Ectodermal cell (in vitro differentiated cells): ENCODE data around the gene SNURF. TPM values are rescaled to one million over a fixed set of nuclear protein-coding genes. Genes with fewer than 3 reads are reported as not detected.
"Not testable (repeated sequence)": the region's sequence is repeated elsewhere in the genome, so short reads cannot be mapped to it uniquely, and the experiment has no call there.

ENCODE experiments used
- H3K27ac ChIP-seq: 2 replicates; pipeline ENCODE4 v1.7.0; 2013; ENCODE audit warnings: mild to moderate bottlenecking, low read depth, low read length; ENCODE audit not compliant: insufficient read depth, poor library complexity, severe bottlenecking
- H3K27me3 ChIP-seq: 2 replicates; pipeline ENCODE4 v1.7.0; 2013; ENCODE audit warnings: mild to moderate bottlenecking, low read length; ENCODE audit not compliant: insufficient read depth, control insufficient read depth, poor library complexity, severe bottlenecking
- H3K36me3 ChIP-seq: one replicate; pipeline ENCODE4 v1.7.0; 2013; ENCODE audit warnings: low read length; ENCODE audit not compliant: control insufficient read depth, insufficient read depth
- H3K4me1 ChIP-seq: one replicate; pipeline ENCODE4 v1.7.0; 2013; ENCODE audit warnings: low read length; ENCODE audit not compliant: control insufficient read depth, insufficient read depth
- H3K4me3 ChIP-seq: 2 replicates; pipeline ENCODE4 v1.7.0; 2013; ENCODE audit warnings: low read depth, low read length, control low read depth; ENCODE audit not compliant: insufficient read depth
- H3K9me3 ChIP-seq: 2 replicates; pipeline ENCODE4 v1.7.0; 2013; ENCODE audit warnings: mild to moderate bottlenecking, low read length, moderate library complexity; ENCODE audit not compliant: control insufficient read depth
- WGBS, 2 experiments: methylation state at CpG; one replicate each; pipeline ENCODE4 v1.1.7; 2013; ENCODE audit warnings: missing lambda C conversion rate in 2 of 2; 5-methylcytosine and 5-hydroxymethylcytosine counted together
- polyA plus RNA-seq, 4 experiments: library from polyadenylated mRNA; stranded (reverse); fragments of 50-300 nt; gene quantifications; one replicate each; pipeline ENCODE4 v1.2.3, GENCODE V29; 2013

SNURF gene
- 21.4 TPM for polyA plus RNA-seq (2013, experiment 1 of 4)
- 26.3 TPM for polyA plus RNA-seq (2013, experiment 2 of 4)
- 43.8 TPM for polyA plus RNA-seq (2013, experiment 3 of 4)
- 38.5 TPM for polyA plus RNA-seq (2013, experiment 4 of 4)

DNA sequence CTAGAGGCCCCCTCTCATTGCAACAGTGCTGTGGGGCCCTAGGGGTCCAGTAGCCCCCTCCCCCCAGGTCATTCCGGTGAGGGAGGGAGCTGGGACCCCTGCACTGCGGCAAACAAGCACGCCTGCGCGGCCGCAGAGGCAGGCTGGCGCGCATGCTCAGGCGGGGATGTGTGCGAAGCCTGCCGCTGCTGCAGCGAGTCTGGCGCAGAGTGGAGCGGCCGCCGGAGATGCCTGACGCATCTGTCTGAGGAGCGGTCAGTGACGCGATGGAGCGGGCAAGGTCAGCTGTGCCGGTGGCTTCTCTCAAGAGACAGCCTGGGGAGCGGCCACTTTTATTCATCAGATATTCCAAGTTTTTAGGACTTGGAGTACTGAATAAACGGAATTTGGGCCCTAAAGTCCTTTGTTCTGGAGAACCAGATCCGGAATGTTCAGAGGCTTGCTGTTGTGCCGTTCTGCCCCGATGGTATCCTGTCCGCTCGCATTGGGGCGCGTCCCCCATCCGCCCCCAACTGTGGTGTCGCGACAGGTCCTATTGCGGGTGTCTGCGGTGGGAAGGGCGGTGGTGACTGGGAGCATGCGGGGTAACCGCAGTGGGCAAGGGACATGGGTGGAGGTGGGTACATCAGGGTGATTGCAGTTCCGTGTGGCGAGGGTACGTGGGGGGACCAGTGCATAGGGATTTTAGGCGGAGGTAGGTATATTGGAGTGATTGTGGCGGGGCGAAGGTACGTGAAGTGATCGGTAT, at the start of gene SNURF, which contains the start of gene SNRPN:
Gene SNURF, plus strand, starts transcription at position 205 of the 748 bp plus-strand sequence. Its CDS starts 62 bp downstream, at position 267.
Gene SNRPN, plus strand, starts transcription at position 205 of the 748 bp plus-strand sequence. CDS start 19,467 bp downstream, outside the sequence.
- Histone ChIP-seq H3K4me1 (no peaks in the 10 kb centered on the region), H3K27ac (peak within 1 kb of the TSS; percentile 89), H3K4me3 (peak within 1 kb of the TSS; percentile 74), H3K36me3 (peaks cover 2% of the 10 kb centered on the region), H3K27me3 (no peaks in the 10 kb centered on the region), H3K9me3 (peaks cover 2% of the 10 kb centered on the region)
- WGBS, 2 experiments: 48 to 55% methylated on average over 47 of the region's 47 CpGs

DNA sequence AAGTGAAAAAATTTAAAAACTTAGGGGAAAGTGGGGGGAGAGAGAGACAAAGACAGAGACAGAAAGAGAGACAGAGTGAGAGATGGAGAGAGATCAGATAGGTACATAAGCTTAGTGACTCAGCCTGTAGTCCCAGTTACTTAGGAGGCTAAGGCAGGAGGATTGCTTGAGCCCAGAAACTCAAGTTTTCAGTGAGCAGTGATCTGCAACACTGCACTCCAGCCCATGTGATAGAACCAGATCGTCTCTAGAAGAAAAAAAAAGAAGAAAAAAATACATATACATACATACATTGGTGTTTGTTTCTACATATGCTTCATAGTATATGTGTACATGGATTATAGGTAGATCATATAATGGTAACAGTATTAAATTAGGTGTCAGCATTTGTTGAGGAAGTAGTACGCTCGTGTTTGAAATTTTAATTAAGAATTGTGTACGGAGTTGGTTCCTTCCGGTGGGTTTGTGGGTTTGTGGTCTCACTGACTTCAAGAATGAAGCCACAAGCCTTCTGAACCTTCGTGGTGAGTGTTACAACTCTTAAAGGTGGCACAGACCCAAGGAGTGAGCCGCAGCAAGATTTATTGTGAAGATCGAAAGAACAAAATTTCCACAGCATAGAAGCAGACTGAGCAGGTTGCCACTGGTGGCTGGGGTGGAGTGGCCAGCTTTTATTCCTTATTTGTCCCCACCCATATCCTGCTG, 38.3 kb upstream of the SNURF start:
- Histone ChIP-seq H3K4me1 (no peaks in the 10 kb centered on the region), H3K9me3 (peaks cover 2% of the 10 kb centered on the region), H3K27me3 (no peaks in the 10 kb centered on the region), H3K4me3 (no peak overlapping the region), H3K36me3 (no peaks in the 10 kb centered on the region), H3K27ac (no peak overlapping the region)
- WGBS, 2 experiments: 86 to 89% methylated on average over 7 of the region's 8 CpGs

DNA sequence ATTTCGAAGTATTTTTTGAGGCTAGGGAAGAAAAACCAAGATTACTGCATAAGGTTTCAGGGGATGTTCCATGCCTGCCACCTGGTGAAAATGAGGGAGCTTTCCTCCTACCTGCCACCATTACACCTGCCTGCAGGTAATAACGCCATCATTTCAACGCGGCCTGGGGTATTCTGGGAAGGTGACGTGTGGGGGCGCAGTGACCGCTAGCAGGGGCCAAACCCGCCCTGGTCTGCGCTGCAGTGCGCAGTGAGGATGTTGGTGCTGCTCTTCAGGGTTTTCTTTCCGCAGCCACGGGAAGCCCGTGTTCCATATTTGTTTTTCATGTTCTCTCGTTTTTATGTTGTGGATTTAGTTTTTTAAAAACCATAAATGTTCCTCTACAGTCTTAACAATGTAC, 37.4 kb upstream of the SNURF start:
- Histone ChIP-seq H3K9me3 (peaks cover 2% of the 10 kb centered on the region), H3K27me3 (no peaks in the 10 kb centered on the region), H3K4me1 (no peaks in the 10 kb centered on the region), H3K36me3 (no peaks in the 10 kb centered on the region), H3K27ac (no peak overlapping the region), H3K4me3 (no peak overlapping the region)
- 91 to 96% methylated on average over 12 to 14 of the region's 14 CpGs for WGBS, 2 experiments

GRCh38 chr15:24919446-24919845, 35.3 kb upstream of the SNURF start:
- Histone ChIP-seq H3K4me3 (no peak overlapping the region), H3K36me3 (no peaks in the 10 kb centered on the region), H3K9me3 (peaks cover 2% of the 10 kb centered on the region), H3K27ac (no peak overlapping the region), H3K4me1 (no peaks in the 10 kb centered on the region), H3K27me3 (no peaks in the 10 kb centered on the region)
- 75 to 85% methylated on average over 2 of the region's 2 CpGs for WGBS, 2 experiments

DNA sequence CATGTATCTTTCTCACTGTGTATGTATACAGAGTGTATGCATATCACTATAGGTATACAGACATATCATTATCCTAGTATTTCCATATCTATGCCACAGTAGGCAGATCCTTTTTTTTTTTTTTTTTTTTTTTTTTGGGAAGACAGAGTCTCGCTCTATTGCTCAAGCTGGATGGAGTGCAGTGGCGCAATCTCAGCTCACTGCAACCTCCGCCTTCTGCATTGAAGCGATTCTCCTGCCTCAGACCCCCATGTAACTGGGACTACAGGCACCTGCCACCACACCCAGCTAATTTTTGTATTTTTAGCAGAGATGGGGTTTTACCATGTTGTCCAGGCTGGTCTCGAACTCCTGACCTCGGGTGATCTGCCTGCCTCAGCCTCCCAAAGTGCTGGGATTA, 32.0 kb upstream of the SNURF start:
- H3K27ac ChIP-seq, H3K4me3 ChIP-seq, H3K9me3 ChIP-seq, H3K27me3 ChIP-seq, H3K36me3 ChIP-seq, H3K4me1 ChIP-seq: not testable (repeated sequence)
- WGBS, 2 experiments: 86 to 87% methylated on average over 6 of the region's 6 CpGs

DNA sequence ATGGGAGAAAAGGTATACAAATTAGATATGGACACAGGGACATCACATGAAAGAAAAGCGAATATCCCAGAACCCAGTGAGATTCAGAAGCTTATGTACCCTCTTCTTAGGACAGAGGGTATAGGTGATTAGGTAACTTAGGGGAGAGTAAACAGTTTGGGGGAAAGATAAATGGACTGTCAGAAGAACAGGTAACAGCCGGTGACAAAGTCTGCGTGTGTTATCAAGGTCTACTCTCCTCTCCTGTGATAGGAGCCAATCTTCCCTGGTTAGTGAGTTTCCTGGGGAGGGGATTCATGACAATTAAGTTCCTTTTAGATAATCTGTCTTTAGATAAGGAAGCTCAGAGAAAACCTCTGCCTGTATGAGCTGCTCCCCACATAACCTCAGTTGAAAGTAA, 30.6 kb upstream of the SNURF start:
- Histone ChIP-seq H3K27me3 (no peaks in the 10 kb centered on the region), H3K9me3 (no peaks in the 10 kb centered on the region), H3K36me3 (no peaks in the 10 kb centered on the region), H3K4me3 (no peak overlapping the region), H3K27ac (no peak overlapping the region), H3K4me1 (no peaks in the 10 kb centered on the region)
- 86 to 89% methylated on average over 3 of the region's 3 CpGs for WGBS, 2 experiments

DNA sequence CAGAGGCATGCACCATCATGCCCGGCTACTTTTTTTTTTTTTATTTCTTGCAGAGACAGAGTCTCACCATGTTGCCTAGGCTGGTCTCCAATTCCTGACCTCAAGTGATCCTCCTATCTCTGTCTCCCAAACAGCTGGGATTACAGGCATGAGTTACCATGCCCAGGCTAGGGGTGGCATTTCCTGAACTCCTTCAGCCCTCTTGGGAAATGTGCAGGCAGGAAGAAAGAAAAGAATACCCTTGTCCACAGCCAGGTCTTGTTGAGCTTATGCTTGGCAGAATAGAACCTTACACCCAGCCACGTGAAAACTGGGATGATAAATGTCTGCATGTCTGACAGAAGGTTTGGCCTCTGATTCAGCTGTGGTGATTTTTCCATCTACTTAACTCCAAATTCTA, 30.2 kb upstream of the SNURF start:
- Histone ChIP-seq H3K9me3 (no peaks in the 10 kb centered on the region), H3K4me1 (no peaks in the 10 kb centered on the region), H3K27ac (no peak overlapping the region), H3K36me3 (no peaks in the 10 kb centered on the region), H3K27me3 (no peaks in the 10 kb centered on the region), H3K4me3 (no peak overlapping the region)
- 77 to 87% methylated on average over 2 of the region's 2 CpGs for WGBS, 2 experiments

- not testable (repeated sequence) for H3K4me3 ChIP-seq, H3K4me1 ChIP-seq, H3K27me3 ChIP-seq, H3K36me3 ChIP-seq, H3K9me3 ChIP-seq, H3K27ac ChIP-seq
- whole genome bisulfite sequencing, 2 experiments: 88 to 92% methylated on average over 10 of the region's 10 CpGs
Observed at GRCh38 chr15:24931874-24932732, 22.7 kb upstream of the SNURF start.

GRCh38 chr15:24933716-24934115, 21.1 kb upstream of the SNURF start:
- WGBS, 2 experiments: 88 to 92% methylated on average over 7 of the region's 7 CpGs
- no peak overlapping the region for H3K27ac ChIP-seq
- no peaks in the 10 kb centered on the region for H3K27me3 ChIP-seq
- H3K9me3 ChIP-seq: no peaks in the 10 kb centered on the region
- H3K4me3 ChIP-seq: no peak overlapping the region
- H3K36me3 ChIP-seq: no peaks in the 10 kb centered on the region
- H3K4me1 ChIP-seq: no peaks in the 10 kb centered on the region

DNA sequence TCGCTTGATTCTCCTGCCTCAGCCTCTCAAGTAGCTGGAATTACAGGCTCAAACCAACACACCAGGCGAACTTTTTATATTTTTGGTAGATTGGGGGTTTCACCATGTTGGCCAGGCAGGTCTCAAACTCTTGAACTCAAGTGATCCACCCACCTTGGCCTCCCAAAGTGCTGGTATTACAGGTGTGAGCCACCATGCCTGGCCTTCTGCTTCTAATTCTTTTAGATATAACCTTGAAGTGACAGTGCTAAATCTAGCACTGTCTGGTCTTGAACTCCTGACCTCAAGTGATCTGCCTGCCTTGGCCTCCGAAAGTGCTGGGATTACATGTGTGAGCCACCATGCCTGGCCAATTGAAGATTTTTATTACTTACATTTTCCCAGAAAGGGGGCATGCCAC, 16.6 kb upstream of the SNURF start:
- not testable (repeated sequence) for H3K9me3 ChIP-seq, H3K27me3 ChIP-seq, H3K4me3 ChIP-seq, H3K4me1 ChIP-seq, H3K27ac ChIP-seq, H3K36me3 ChIP-seq
- WGBS, 2 experiments: 71 to 83% methylated on average over 3 of the region's 3 CpGs
